Right lobe of liver (tissue), 6 donors: ENCODE data around the gene GATA5. TPM values are rescaled to one million over a fixed set of nuclear protein-coding genes. Genes with fewer than 3 reads are reported as not detected.

Experiments used
- ATAC-seq, 4 donors: fragments of 200-7000 bp; cut with Tn5 transposase; one replicate each; pipeline ENCODE4 v1.9.1; 2020; ENCODE audit warnings: mild to moderate bottlenecking in 4 of 4, moderate library complexity in 4 of 4
- DNase-seq, 3 donors: peaks; one replicate each; pipeline ENCODE4 v3.0.0-alpha.2; 2020
- H3K27ac ChIP-seq, 3 donors: fragments of 200-600 bp; one replicate each; pipeline ENCODE4 v1.8.0; 2022
- H3K27me3 ChIP-seq, 2 donors: fragments of 200-600 bp; one replicate each; pipeline ENCODE4 v1.8.0; 2022
- H3K36me3 ChIP-seq, 4 donors: fragments of 200-600 bp; sonication (generic) in 1 of 4; one replicate each; pipeline versions ENCODE4 v1.5.1 to v1.8.0; 2017 to 2022; ENCODE audit warnings: control low read depth in 1 of 4
- H3K4me1 ChIP-seq, 4 donors: fragments of 200-600 bp; sonication (generic) in 1 of 4; one replicate each; pipeline versions ENCODE4 v1.5.1 to v1.8.0; 2017 to 2022; ENCODE audit warnings: control low read depth in 1 of 4
- H3K4me3 ChIP-seq, 3 donors: fragments of 200-600 bp; one replicate each; pipeline ENCODE4 v1.8.0; 2022
- H3K9me3 ChIP-seq, 4 donors: fragments of 200-600 bp; sonication (generic) in 1 of 4; one replicate each; pipeline versions ENCODE4 v1.5.1 to v1.8.0; 2017 to 2022; ENCODE audit warnings: control low read depth in 1 of 4
- CTCF ChIP-seq, 4 donors: fragments of 200-600 bp in 3 of 4; fragments of 450-650 bp in 1 of 4; IDR thresholded peaks; one replicate each; pipeline versions ENCODE4 v1.5.1 to v1.8.0; 2016 to 2022; ENCODE audit warnings: antibody characterized with exemption in 4 of 4, mild to moderate bottlenecking in 2 of 4
- POLR2A ChIP-seq: fragments of 450-650 bp; IDR thresholded peaks from one replicate; pipeline ENCODE4 v1.6.1; 2017; ENCODE audit warnings: antibody characterized with exemption, mild to moderate bottlenecking
- WGBS: methylation state at CpG from one replicate; pipeline ENCODE4 v1.1.6; 2018; ENCODE audit warnings: low coverage, low lambda C conversion rate; ENCODE audit not compliant: insufficient coverage; ENCODE audit errors: missing lambda C conversion rate; 5-methylcytosine and 5-hydroxymethylcytosine counted together
- intact Hi-C, 2 donors: fragments of 100-400 bp; cut with DNase I; formaldehyde crosslinking; loops; one replicate each; pipeline versions ENCODE4 v1.11.2 to v1.14.1; 2022
- total RNA-seq, 6 experiments: library from RNA; depleted of rRNA in 2 of 6; stranded (reverse); fragments of >200 nt in 2 of 6; fragmentation: NEBNext Ultra II Directional in 3 of 6; extraction: Animal tissue kit (Norgen Biotek cat#: 25700) in 3 of 6; gene quantifications; one replicate each; pipeline versions ENCODE4 v1.1.0 to v1.2.4, GENCODE V29; 2016 to 2023
- donor health status: DM: no; HTN: yes; CAD: no.
- donor health status: DM: no; HTN: no; CAD: no.
- donor health status: DM: no; HTN: no; CAD: no.
- donor health status: DM: no; HTN: yes; CAD: no.
- donor health status: DM: no; HTN: yes; CAD: no.

The GATA5 gene
- total RNA-seq, 6 experiments from 2014 or later = 0.12 to 0.56 (median 0.26) TPM

- H3K27me3 ChIP-seq = peaks cover 0 to 24% of the 10 kb centered on the region in 2 donors
- 9% methylated on average over 3 of the region's 25 CpGs for WGBS
- no peak for TF ChIP-seq POLR2A
- no peak for TF ChIP-seq CTCF (IDR thresholded peaks at IDR 0.05)
- H3K9me3 ChIP-seq = no peaks in the 10 kb centered on the region
- peaks cover 0 to 5% (median 0%) of the 10 kb centered on the region in 4 donors for H3K4me1 ChIP-seq
- no peak overlapping the region for H3K27ac ChIP-seq
- H3K4me3 ChIP-seq = no peak overlapping the region
- ATAC-seq = peak in 1 of 4 donors; percentile 25
- no peak for DNase-seq
- H3K36me3 ChIP-seq = no peaks in the 10 kb centered on the region
- intact Hi-C loops = no loop called here
Observed at GRCh38 chr20:62482146-62482809, 6.5 kb upstream of the GATA5 start.

GRCh38 chr20:62481425-62482145 lies 5.8 kb upstream of the GATA5 start:
- Histone ChIP-seq H3K36me3 (no peaks in the 10 kb centered on the region), H3K4me1 (peaks cover 0 to 5% (median 0%) of the 10 kb centered on the region in 4 donors), H3K4me3 (no peak overlapping the region), H3K9me3 (no peaks in the 10 kb centered on the region), H3K27me3 (peaks cover 0 to 21% of the 10 kb centered on the region in 2 donors), H3K27ac (no peak overlapping the region)
- intact Hi-C loops = no loop called here
- no peak for DNase-seq
- no peak for TF ChIP-seq CTCF (IDR thresholded peaks at IDR 0.05)
- no peak for TF ChIP-seq POLR2A
- 10% methylated on average over 2 of the region's 29 CpGs for WGBS
- peak in 1 of 4 donors; percentile 36 for ATAC-seq

- H3K4me3 ChIP-seq = no peak overlapping the region
- no peaks in the 10 kb centered on the region for H3K36me3 ChIP-seq
- H3K27me3 ChIP-seq = peaks cover 0 to 15% of the 10 kb centered on the region in 2 donors
- H3K4me1 ChIP-seq = peaks cover 0 to 5% (median 0%) of the 10 kb centered on the region in 4 donors
- no peaks in the 10 kb centered on the region for H3K9me3 ChIP-seq
- ATAC-seq (no peak), DNase-seq (no peak)
- intact Hi-C loops = no loop called here
- no peak overlapping the region for H3K27ac ChIP-seq
- no peak for TF ChIP-seq CTCF (IDR thresholded peaks at IDR 0.05)
- no peak for TF ChIP-seq POLR2A
- WGBS = 0% methylated on average over 1 of the region's 9 CpGs
Observed at GRCh38 chr20:62480318-62480717, 4.5 kb upstream of the GATA5 start.

- no CpG with 5 or more reads among the region's 5 CpGs for WGBS
- no peak for TF ChIP-seq POLR2A
- Histone ChIP-seq H3K27ac (no peak overlapping the region), H3K27me3 (peaks cover 0 to 16% of the 10 kb centered on the region in 2 donors), H3K4me1 (peaks cover 0 to 5% (median 0%) of the 10 kb centered on the region in 4 donors), H3K36me3 (no peaks in the 10 kb centered on the region), H3K9me3 (no peaks in the 10 kb centered on the region), H3K4me3 (no peak overlapping the region)
- DNase-seq (no peak), ATAC-seq (no peak)
- intact Hi-C loops = no loop called here
Observed at GRCh38 chr20:62479656-62480055, 3.9 kb upstream of the GATA5 start.

- H3K36me3 ChIP-seq = no peaks in the 10 kb centered on the region
- no peak overlapping the region for H3K27ac ChIP-seq
- intact Hi-C loops = no loop called here
- H3K27me3 ChIP-seq = peaks cover 0 to 19% of the 10 kb centered on the region in 2 donors
- DNase-seq (no peak), ATAC-seq (no peak)
- no peak overlapping the region for H3K4me3 ChIP-seq
- H3K9me3 ChIP-seq = no peaks in the 10 kb centered on the region
- H3K4me1 ChIP-seq = peaks cover 0 to 5% (median 0%) of the 10 kb centered on the region in 4 donors
- TF ChIP-seq CTCF (IDR thresholded peaks at IDR 0.05) (no peak), POLR2A (no peak)
- 41% methylated on average over 4 of the region's 12 CpGs for WGBS
Observed at GRCh38 chr20:62479156-62479555, 3.4 kb upstream of the GATA5 start.
